ENCODE results near the gene UBE2G2.

The UBE2G2 gene

DNA sequence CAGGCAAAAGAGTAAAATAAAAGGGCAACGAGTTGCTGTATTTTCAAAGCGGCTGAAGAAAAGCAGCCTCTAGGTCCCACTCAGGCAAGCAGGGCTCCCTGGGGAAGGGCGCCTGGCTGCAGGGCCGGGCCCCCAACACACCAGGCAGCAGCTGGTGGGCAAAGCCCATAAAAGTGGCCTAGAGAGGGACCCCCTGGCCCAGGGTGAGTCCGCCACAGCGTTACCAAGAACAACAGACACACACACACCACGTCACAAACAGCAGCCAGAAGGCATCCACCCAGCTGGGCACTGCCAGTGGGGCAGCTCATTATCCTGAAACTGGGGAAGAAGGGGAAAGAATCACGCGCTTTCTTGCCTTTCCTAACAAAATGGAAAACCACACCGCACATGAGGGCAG, 11.5 kb upstream of the UBE2G2 start:
- TF ChIP-seq ZFP30 (CRISPR knock-in tag; IDR thresholded peaks at IDR 0.05) (no peak), ESRRG (CRISPR knock-in tag; IDR thresholded peaks at IDR 0.05) (no peak), BACH2 (CRISPR knock-in tag; IDR thresholded peaks at IDR 0.05; ENCODE audit: borderline replicate concordance) (no peak), ZFP3 (CRISPR knock-in tag; IDR thresholded peaks at IDR 0.05) (no peak), PPARA (CRISPR knock-in tag; IDR thresholded peaks at IDR 0.05; ENCODE audit: borderline replicate concordance) (no peak), ISL1 (CRISPR knock-in tag; IDR thresholded peaks at IDR 0.05) (no peak), OSR1 (CRISPR knock-in tag; IDR thresholded peaks at IDR 0.05) (no peak), CSDC2 (CRISPR knock-in tag; IDR thresholded peaks at IDR 0.05) (no peak), TOX (CRISPR knock-in tag; IDR thresholded peaks at IDR 0.05; ENCODE audit: borderline replicate concordance) (no peak), ZNF8 (CRISPR knock-in tag; IDR thresholded peaks at IDR 0.05) (no peak), ARNTL (CRISPR knock-in tag; IDR thresholded peaks at IDR 0.05; ENCODE audit: borderline replicate concordance, low read depth) (no peak), ZNF565 (CRISPR knock-in tag; conservative IDR thresholded peaks at IDR 0.05; ENCODE audit: low read depth) (no peak), ZC3H10 (CRISPR knock-in tag; IDR thresholded peaks at IDR 0.05) (no peak)
- TF ChIP-seq, protein P1, sequence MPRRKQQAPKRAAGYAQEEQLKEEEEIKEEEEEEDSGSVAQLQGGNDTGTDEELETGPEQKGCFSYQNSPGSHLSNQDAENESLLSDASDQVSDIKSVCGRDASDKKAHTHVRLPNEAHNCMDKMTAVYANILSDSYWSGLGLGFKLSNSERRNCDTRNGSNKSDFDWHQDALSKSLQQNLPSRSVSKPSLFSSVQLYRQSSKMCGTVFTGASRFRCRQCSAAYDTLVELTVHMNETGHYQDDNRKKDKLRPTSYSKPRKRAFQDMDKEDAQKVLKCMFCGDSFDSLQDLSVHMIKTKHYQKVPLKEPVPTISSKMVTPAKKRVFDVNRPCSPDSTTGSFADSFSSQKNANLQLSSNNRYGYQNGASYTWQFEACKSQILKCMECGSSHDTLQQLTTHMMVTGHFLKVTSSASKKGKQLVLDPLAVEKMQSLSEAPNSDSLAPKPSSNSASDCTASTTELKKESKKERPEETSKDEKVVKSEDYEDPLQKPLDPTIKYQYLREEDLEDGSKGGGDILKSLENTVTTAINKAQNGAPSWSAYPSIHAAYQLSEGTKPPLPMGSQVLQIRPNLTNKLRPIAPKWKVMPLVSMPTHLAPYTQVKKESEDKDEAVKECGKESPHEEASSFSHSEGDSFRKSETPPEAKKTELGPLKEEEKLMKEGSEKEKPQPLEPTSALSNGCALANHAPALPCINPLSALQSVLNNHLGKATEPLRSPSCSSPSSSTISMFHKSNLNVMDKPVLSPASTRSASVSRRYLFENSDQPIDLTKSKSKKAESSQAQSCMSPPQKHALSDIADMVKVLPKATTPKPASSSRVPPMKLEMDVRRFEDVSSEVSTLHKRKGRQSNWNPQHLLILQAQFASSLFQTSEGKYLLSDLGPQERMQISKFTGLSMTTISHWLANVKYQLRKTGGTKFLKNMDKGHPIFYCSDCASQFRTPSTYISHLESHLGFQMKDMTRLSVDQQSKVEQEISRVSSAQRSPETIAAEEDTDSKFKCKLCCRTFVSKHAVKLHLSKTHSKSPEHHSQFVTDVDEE (CRISPR knock-in tag; IDR thresholded peaks at IDR 0.05): no peak
- TF ChIP-seq, protein P2, sequence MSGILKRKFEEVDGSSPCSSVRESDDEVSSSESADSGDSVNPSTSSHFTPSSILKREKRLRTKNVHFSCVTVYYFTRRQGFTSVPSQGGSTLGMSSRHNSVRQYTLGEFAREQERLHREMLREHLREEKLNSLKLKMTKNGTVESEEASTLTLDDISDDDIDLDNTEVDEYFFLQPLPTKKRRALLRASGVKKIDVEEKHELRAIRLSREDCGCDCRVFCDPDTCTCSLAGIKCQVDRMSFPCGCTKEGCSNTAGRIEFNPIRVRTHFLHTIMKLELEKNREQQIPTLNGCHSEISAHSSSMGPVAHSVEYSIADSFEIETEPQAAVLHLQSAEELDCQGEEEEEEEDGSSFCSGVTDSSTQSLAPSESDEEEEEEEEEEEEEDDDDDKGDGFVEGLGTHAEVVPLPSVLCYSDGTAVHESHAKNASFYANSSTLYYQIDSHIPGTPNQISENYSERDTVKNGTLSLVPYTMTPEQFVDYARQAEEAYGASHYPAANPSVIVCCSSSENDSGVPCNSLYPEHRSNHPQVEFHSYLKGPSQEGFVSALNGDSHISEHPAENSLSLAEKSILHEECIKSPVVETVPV (CRISPR knock-in tag; IDR thresholded peaks at IDR 0.05): no peak
- TF ChIP-seq, protein P3, sequence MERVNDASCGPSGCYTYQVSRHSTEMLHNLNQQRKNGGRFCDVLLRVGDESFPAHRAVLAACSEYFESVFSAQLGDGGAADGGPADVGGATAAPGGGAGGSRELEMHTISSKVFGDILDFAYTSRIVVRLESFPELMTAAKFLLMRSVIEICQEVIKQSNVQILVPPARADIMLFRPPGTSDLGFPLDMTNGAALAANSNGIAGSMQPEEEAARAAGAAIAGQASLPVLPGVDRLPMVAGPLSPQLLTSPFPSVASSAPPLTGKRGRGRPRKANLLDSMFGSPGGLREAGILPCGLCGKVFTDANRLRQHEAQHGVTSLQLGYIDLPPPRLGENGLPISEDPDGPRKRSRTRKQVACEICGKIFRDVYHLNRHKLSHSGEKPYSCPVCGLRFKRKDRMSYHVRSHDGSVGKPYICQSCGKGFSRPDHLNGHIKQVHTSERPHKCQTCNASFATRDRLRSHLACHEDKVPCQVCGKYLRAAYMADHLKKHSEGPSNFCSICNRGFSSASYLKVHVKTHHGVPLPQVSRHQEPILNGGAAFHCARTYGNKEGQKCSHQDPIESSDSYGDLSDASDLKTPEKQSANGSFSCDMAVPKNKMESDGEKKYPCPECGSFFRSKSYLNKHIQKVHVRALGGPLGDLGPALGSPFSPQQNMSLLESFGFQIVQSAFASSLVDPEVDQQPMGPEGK (CRISPR knock-in tag; IDR thresholded peaks at IDR 0.05; ENCODE audit: borderline replicate concordance): no peak
- TF ChIP-seq, protein P4, sequence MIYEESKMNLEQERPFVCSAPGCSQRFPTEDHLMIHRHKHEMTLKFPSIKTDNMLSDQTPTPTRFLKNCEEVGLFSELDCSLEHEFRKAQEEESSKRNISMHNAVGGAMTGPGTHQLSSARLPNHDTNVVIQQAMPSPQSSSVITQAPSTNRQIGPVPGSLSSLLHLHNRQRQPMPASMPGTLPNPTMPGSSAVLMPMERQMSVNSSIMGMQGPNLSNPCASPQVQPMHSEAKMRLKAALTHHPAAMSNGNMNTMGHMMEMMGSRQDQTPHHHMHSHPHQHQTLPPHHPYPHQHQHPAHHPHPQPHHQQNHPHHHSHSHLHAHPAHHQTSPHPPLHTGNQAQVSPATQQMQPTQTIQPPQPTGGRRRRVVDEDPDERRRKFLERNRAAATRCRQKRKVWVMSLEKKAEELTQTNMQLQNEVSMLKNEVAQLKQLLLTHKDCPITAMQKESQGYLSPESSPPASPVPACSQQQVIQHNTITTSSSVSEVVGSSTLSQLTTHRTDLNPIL (CRISPR knock-in tag; IDR thresholded peaks at IDR 0.05; ENCODE audit: low read depth): no peak
- TF ChIP-seq, protein P5, sequence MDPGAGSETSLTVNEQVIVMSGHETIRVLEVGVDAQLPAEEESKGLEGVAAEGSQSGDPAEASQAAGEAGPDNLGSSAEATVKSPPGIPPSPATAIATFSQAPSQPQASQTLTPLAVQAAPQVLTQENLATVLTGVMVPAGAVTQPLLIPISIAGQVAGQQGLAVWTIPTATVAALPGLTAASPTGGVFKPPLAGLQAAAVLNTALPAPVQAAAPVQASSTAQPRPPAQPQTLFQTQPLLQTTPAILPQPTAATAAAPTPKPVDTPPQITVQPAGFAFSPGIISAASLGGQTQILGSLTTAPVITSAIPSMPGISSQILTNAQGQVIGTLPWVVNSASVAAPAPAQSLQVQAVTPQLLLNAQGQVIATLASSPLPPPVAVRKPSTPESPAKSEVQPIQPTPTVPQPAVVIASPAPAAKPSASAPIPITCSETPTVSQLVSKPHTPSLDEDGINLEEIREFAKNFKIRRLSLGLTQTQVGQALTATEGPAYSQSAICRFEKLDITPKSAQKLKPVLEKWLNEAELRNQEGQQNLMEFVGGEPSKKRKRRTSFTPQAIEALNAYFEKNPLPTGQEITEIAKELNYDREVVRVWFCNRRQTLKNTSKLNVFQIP (CRISPR knock-in tag; IDR thresholded peaks at IDR 0.05; ENCODE audit: borderline replicate concordance, low read depth): no peak
- ATAC-seq: no peak

DNA sequence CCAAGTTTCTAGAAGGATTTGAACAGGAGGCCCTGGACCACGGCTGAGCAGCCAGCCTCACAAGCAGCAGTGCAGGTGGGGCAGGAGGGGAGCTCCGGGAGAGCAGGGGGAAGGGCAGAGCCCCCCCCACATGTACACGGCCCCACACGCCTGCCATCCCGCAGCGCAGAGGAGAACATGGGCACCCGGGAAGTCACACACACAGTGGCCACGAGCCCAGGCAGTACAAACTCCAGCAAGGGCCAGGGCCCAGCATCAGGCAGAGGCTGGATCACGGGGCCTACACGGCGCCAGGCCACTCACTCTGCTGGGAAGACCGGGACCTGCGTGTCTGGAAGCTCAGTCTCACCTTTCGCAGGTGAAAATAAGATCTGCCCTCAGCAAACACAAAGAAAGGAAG, 11.0 kb upstream of the UBE2G2 start:
- no peak for ATAC-seq
- TF ChIP-seq PPARA (CRISPR knock-in tag; IDR thresholded peaks at IDR 0.05; ENCODE audit: borderline replicate concordance): no peak
- TF ChIP-seq, protein P4 (CRISPR knock-in tag; IDR thresholded peaks at IDR 0.05; ENCODE audit: low read depth): no peak
- TF ChIP-seq, protein P3 (CRISPR knock-in tag; IDR thresholded peaks at IDR 0.05; ENCODE audit: borderline replicate concordance): no peak
- no peak for TF ChIP-seq ISL1 (CRISPR knock-in tag; IDR thresholded peaks at IDR 0.05)
- TF ChIP-seq CSDC2 (CRISPR knock-in tag; IDR thresholded peaks at IDR 0.05): no peak
- no peak for TF ChIP-seq ZFP3 (CRISPR knock-in tag; IDR thresholded peaks at IDR 0.05)
- no peak for TF ChIP-seq ARNTL (CRISPR knock-in tag; IDR thresholded peaks at IDR 0.05; ENCODE audit: borderline replicate concordance, low read depth)
- no peak for TF ChIP-seq TOX (CRISPR knock-in tag; IDR thresholded peaks at IDR 0.05; ENCODE audit: borderline replicate concordance)
- TF ChIP-seq ZC3H10 (CRISPR knock-in tag; IDR thresholded peaks at IDR 0.05): no peak
- TF ChIP-seq SNAI2 (CRISPR knock-in tag; IDR thresholded peaks at IDR 0.05): no peak
- TF ChIP-seq ZNF70 (CRISPR knock-in tag; IDR thresholded peaks at IDR 0.05): no peak
- TF ChIP-seq RARB (CRISPR knock-in tag; IDR thresholded peaks at IDR 0.05): no peak
- TF ChIP-seq OSR1 (CRISPR knock-in tag; IDR thresholded peaks at IDR 0.05): no peak

All from SK-N-SH treated with all-trans-retinoic acid at 6 μM for 48 hours (cell line).